HT1080 (cell line): ENCODE measurements around the gene GNAL. TPM values are rescaled to one million over a fixed set of nuclear protein-coding genes. Genes with fewer than 3 reads are reported as not detected.
A peak's percentile ranks its signal among the peaks of the same experiment; 100 is the strongest.
"Not testable (repeated sequence)": the region's sequence is repeated elsewhere in the genome, so short reads cannot be mapped to it uniquely, and the experiment has no call there.

Source experiments
- DNase-seq: peaks from one replicate; pipeline ENCODE4 v3.0.0-alpha.2; 2015; ENCODE audit warnings: low read depth
- polyA plus RNA-seq, 2 experiments: library from polyadenylated mRNA; depleted of rRNA; stranded (reverse); fragments of >200 nt; gene quantifications; 2 replicates each; pipeline ENCODE4 v1.2.3, GENCODE V29; 2015
- total RNA-seq: library from RNA; depleted of rRNA; stranded (reverse); fragments of >200 nt; shearing (Covaris generic); gene quantifications from 2 replicates; pipeline ENCODE4 v1.2.3, GENCODE V29; 2014; rRNA removed

GNAL gene
- total RNA-seq = 0.10 and 1.0 TPM in 2 replicates
- polyA plus RNA-seq (2015; cell fraction: cytosol; rRNA removed) = 0.49 and 0.94 TPM in 2 replicates
- 0.22 and 0.28 TPM in 2 replicates for polyA plus RNA-seq (2015; cell fraction: nucleus; rRNA removed)

DNA sequence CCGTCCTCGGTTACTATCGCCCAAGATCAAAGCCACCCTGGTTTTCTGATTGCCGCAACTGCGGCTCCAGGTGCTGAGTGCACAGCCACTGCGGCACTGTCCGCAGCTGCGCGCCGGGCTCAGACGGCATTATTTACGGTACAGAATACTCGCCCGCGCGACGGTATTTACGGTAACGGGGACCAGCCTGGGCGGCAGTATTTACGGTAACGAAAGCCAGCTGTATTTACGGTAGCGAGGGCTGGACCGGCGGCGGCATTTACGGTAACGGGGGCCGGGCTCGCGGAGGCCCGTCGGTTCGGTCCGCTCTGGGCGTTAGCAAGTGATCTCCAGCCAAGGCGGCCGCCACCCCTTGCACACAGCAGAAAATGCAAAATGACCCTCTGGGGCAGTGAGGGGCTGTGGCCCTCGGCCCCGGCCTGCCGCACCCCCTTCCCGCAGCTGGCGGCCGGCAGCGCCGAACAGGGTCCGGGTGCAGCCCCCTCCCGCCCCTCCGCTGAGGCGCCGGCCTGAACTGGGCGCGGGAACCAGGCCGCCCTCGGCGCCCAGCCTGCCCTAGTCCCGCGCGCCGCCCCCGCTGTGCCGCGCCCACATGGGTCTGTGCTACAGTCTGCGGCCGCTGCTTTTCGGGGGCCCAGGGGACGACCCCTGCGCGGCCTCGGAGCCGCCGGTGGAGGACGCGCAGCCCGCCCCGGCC lies at the start of gene GNAL:
TSS of gene GNAL (plus strand) at position 293 of the 697 bp plus-strand sequence. CDS start at position 593, 300 bp downstream.
- DNase-seq = peak; percentile 12

DNA sequence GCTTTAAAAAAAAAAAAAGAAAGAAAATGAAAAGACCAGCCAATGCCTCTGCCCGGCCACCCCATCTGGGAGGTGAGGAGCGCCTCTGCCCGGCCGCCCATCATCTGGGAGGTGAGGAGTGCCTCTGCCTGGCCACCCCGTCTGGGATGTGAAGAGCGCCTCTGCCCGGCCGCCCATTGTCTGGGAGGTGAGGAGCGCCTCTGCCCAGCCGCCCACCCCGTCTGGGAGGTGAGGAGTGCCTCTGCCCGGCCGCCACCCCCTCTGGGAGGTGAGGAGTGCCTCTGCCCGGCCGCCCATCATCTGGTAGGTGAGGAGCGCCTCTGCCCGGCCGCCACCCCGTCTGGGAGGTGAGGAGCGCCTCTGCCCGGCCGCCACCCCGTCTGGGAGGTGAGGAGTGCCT lies 41.8 kb upstream of the GNAL start:
- DNase-seq = not testable (repeated sequence)

DNA sequence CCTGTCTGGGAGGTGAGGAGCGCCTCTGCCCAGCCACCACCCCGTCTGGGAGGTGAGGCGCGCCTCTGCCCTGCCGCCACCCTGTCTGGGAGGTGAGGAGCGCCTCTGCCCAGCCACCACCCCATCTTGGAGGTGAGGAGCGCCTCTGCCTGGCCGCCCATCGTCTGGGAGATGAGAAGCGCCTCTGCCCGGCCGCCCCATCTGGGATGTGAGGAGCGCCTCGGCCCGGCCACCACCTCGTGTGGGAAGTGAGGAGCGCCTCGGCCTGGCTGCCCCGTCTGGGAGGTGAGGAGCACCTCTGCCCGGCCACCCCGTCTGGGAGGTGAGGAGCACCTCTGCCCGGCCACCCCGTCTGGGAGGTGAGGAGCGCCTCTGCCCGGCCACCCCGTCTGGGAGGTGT lies 41.3 kb upstream of the GNAL start:
- not testable (repeated sequence) for DNase-seq

DNA sequence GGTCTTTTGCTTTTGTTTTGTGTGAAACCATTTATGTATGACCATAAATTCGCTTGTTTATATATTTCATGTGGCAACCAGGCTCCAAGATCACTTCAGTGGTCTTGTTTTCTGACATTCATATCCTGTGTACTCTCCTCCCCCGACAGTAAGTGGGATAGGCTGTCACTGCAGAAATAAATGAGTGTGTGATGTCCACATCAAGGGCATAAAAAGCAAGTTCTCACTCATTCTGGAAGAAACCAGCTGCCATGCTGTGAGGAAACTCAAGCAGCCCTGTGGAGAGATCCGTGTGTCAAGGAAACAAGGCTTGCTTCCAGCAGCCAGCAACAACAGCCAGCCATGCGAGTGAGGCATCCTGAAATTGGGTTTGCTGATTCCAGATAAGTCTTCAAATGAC lies 39.2 kb upstream of the GNAL start:
- DNase-seq = no peak

DNA sequence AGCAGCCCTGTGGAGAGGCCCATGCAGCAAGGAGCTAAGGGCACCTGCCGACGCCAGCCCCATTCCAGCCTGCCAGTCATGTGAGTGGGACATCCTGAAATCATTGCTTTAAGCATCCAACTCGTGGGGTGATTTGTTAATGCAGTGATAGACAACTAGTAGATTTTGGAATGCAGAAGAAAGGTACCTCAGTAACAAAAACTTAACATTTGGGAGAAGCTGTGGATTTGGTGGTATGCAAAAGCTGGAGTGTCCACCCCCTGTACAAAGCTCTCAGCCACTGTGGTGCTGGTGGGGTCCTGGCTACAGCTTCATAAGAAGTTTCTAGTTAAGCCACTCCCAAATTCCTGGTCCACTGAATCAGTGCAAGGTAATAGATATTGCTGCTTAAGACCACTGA lies 37.2 kb upstream of the GNAL start:
- no peak for DNase-seq

DNA sequence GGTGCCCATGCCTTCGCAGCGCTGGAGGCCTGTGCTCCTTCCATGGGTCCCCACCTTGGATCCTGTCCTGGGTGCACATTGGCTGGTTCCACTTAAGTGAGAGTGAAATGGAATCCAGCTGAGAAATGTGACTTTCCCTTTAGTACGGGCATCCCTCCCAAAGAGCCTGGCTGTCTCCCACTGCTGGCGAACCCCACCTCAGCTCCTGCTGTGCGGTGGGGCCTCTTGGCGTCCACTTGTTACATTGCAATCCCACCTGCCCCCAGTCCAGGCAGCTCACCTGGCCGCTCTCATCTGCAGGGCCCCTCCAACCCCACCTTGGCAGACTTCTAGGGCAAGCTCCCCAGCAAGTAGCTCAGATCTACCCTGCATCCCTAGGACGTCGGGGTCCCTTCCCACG lies 35.5 kb upstream of the GNAL start:
- no peak for DNase-seq

DNA sequence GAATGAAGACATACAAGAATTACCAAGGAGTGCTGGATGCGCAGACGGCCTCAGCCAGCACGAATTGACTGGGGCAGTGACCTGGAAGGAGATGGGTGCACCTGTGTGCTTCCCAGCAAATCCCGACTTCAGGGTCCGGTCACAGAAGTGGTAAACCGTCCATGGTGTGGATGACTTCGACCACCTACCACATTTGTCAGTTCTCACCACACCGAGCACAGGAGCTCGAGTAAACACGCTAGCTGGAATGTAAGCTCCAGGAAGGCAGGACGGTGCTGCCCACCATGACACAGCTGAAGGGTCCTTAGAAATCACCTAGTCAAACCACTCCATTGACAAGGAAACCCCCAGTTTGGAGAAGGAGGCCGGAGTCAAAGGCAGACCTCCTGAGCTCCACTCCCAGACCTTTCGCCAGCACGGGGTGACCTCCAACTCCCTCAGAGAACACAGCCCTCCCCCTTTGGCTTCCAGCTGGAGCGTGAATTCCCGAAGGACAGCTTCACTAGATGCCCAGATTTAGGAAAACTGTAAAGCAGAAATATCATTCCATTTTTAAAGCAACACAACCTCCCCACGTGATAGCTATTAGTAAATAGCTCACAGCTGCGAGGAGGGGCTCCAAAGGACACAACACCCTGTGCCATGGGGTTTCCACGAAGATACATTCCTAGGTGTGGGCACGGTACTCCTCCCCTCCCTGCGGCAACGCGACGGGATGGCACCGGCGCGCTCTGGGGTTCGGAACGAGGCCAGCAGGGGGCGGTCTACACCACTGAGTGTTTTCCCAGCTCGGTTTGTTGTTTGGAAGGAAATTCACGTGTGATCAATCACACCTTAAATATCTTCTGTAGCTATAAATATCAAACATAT lies 34.1 kb upstream of the GNAL start:
- no peak for DNase-seq

DNA sequence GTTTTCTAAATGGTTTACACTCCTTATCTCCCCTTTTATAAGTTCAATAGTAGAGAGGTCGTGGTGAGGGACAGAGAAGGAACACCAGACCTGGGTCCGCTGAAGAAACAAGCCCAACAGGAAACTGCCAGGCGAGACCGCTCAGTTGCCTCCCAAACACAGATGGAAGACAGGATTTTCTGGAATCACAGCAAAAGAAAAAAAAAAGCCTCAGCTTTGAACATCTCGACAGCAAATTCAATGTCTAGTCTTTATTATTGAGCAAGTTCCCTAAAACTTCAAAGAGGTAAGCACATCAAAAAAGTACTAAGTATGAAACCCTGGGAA lies 33.5 kb upstream of the GNAL start:
- no peak for DNase-seq

DNA sequence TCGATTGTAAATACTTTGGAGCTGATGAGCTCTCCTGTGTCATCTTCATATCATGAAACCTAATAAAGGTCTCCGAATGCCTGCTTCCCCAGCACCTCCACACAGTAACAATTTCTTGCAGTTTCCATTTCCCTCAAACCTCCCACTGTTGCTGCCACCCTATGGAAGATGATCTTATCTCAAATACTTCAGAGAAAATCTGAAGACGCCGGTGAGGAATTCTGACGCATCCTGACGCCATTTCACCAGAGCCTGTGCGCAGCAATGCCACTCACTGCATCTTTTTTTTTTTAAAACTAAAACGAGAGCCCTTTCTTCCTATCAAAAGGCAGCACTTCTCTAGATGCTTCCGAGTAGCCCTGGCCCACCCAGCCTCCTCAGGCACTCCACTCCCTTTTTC lies 31.9 kb upstream of the GNAL start:
- DNase-seq = no peak

DNA sequence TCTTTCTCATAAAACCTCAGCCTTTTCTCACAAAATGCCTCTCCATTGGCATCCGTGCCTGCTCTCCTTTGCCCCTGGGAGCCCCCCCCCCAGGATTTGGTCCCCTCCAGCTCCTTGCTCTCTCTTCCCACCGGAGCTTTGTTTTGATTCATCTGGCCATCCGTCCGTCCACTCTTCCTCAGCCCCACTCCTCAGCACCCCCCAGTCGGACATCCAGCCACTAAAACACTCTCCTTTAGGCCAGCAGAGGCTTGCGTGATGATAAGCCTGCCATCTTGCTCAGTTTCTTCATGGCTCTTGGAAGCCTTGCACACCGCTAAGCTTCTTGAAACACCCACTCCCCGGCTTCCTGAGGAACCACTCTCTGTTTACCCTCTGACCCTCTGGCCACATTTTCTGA lies 31.5 kb upstream of the GNAL start:
- no peak for DNase-seq

DNA sequence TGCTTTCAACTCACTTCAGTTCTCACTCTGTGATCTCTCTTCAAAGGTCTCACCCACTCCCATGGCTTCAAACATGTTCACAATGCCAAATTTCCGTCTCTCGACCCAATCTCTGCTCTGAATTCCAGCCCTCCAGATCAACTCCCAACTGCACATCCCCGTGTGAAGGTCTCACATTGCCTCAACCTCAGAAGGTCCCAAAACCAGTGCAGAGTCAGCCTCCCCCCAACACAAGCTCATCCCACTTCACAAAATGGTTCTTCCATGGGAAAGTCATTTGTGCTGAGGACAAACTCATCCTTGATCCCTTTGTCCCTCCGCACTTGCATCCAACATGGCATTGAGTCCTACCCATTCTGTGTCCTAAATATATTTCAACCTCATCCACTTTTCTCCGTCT lies 31.0 kb upstream of the GNAL start:
- DNase-seq = no peak

DNA sequence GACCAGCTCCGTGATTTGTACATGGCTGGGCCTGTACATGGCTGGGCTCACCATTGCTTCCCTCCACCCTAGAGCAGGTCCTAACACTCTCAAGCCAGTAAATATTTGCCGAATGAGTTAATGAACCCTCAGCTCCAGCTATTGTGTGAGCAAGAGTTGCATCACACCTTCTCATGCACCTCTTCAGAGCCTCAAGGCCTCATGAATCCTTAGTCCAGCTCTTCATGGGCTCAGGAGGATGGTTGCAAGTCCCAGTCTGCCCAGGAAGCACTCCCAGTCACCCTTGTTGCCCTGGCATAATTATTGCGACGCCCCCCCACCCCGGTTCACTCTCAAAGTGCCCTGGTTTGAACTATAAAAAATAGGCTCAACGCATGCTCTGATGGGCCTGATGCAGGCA lies 30.1 kb upstream of the GNAL start:
- no peak for DNase-seq

DNA sequence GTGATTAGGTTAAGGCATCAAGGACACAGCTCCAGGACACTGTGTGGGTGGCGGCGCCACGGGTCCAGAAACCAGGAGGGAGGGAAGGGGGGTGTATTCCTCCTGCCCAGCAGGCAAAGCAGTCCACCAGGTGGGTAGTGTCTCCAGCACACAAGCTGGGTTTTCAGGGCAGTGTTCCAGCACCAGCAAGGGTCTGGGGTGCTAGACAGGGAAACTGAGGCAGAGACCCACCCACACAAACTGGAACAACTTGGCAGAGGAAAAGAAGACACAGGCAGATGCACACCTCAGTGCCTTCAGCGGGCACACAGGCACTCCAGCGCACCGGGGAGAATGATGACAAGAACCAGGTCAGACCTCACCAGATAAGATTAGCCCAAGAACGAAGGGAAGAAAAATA lies 28.4 kb upstream of the GNAL start:
- no peak for DNase-seq

DNA sequence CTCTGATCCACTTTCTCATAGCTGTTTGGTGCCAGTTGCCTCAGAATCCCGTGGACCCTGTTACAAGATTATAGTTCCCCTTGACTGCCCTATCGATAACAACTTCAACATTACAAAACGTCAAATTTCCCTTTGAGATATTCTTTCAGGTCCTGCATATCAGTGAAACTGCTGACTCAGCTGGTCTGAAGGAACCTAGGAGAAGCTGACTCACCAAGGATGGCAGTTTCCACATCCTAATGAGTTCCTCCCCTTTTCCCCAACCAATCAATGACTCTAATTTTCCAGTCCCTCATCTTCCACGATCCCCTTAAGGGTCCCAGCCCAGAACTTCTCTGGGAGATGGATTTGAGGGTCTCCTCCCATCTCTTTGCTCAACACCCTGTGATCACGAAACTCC lies 27.6 kb upstream of the GNAL start:
- DNase-seq = no peak

DNA sequence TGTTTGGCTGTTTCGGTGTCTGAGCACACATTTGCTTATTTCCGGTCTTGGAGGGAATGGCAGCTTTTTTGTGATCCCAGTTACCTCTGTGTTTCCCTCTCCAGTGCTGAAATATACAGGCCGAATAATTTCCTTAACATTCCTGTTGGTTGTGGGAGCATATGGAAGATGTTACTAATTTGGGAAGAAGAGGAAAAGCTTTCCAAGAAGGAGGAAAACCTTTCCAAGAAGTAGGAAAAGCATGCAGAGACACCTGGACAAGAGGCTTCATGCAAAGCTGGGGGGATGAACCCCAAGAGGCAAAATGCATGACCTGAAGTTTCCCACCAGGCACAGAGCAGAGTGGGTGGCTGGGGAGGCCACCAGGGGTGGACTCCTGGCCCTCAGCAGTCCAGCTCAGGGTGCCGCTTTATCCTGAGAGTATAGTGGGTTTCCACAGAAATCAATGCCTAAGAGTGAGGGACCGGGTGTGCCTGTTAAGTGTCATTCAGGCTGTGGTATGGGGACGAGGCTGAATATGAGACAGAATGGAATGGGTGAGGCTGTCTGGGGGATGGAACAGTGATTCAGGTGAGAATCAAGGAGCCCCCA lies 25.5 kb upstream of the GNAL start:
- DNase-seq = no peak

DNA sequence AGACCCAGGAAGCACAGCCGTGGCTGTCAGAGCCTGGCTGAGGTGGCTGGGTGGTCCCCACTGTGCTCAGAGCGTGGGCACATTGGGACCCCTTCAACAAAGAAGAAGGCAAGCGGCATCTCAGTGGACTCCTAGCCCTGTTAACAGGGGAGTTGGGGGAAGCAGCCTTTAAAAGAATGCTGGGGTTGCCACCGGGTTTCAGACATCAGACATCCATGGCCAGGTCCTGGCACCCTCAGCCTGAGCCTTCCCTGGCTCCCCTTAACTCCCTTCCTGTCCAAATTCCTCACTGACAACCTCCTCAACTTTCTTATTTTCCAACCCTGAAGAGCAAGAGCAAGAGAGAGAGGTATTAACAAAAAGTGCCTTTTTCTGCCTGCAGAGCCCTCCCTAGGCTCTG lies 24.8 kb upstream of the GNAL start:
- DNase-seq = no peak

DNA sequence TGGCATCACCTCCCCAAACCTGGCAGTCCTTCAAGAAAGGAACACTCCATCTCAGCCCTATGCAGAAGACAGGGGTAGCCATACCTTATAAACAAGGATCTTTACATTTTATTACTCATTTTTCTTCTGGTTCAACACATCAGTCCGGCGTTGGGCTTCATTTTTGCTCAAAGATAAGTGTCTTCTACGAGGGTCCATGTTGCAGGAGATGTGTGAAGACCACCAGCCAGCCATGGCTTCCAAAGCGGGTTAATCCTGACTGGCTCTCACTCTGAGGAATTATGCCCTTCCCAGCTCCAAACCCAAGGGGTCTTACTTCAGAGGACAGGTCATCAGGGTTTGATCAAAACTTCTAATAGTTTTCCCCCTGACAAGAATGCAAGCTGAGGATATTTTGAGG lies 23.9 kb upstream of the GNAL start:
- DNase-seq = no peak

DNA sequence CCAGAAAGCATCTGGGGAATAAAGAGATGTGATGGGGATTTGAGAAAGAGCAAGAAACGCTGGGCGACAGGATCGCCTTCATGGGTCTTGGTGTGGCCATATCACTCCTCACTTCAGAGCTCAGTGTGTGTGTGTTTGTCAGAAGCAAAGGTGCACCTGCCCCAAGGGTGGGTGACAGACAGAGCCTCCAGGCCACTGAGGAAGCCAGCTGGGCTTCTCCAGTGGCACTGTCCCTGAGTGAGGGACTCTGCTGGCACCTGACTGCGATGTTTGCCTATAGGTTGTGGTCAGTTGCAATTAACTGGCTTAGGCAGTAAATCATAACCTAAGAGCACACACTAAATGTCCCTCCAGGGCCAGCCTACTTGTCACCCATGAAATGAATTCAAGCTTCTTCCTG lies 23.5 kb upstream of the GNAL start:
- DNase-seq = no peak

DNA sequence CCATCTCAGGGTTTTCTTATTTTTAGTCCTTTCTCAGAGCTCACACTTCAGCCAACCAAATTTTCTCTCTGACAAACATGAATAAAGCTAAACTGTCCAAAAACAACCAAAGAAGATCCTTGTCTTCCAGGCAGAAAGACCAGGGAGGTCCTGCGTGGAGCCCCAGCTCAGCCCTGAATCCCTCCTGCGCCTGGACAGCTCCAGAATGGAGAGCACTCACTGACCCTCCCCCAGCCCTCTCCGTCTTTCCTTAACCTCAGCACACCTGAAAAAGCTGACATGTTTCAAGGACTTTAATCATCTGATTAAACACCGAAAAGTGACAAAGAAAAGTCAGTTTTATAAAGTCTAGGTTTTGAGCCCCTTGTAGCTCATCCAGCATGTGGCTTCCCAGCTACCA lies 22.9 kb upstream of the GNAL start:
- no peak for DNase-seq

DNA sequence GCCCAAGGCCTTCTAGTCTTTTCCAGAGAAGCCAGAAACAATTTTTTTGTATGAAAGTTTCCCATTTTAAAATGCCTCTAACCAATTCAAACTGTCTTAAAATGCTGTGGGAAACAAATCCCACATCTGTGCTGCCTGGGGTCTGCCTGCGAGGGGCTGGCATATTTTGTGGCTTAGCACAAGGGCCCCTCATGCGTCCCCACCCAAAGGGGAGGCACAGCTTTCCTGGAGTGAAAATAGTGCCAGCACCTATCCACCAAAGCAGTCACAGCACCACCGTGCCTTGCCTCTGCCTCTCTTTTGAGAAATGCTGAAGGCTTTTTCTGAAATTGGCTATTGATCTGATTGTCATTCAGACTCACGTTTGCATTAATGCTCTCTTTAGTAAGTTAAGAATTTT lies 22.2 kb upstream of the GNAL start:
- DNase-seq = no peak

DNA sequence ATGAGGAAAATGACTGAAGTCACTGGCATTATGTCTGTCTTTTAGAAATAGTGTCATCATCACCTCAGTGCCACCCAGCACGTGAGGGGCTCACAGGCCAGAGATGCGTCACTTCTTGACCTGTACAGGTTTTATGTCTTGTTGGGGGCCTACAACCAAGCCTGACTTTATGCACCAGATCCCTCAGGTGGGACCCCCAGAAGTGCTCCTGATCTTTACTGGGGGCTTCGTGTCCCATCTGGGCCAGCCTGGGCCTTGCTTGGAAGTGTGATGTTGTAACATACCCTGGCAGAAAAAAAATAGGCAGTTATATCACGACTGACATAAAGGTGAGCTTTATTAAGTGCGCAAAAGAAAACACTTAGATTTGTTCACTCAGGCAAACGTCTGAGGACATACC lies 21.5 kb upstream of the GNAL start:
- no peak for DNase-seq

DNA sequence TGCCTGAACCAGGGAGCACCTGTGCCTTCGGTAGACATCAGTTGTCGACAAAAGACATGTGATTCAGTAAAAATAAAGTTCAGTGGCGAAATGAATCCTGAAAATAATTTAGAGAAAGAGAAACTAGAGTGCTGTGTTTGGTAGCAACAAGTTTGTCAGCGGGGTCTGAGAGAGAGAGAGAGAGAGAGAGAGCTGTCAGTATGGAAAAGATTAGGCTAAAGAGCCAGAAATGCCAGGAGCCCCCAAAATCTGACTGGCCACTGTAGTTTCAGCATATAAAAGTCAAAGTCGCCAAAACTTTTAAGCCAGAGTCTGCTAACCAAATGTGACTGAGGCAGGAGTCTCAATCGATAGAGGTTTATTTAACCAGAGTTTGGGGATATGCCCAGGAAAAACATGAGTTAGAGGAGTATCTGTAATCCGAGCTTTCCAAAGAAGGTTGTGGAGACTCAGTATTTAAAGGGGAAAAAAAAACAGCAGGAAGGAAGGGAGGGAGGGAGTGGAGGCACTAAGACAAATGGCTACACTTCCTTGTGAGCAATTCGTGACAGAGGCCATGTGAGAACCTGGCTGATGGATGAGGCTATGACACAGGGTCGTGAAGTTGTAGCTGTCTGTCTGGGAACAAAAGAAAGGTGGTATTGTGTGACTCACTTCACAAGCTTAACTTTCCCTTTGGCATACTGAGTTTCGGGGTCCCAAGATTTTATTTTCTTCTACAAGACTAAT lies 20.5 kb upstream of the GNAL start:
- no peak for DNase-seq
